ENCODE measurements around the gene KMT2C.
"Not testable (repeated sequence)": the region's sequence is repeated elsewhere in the genome, so short reads cannot be mapped to it uniquely, and the experiment has no call there.

KMT2C gene

GRCh38 chr7:152355474-152356057 is 80.2 kb downstream of the KMT2C start:
- no peak for DNase-seq (ENCODE audit: low read depth in 2 of 2)

GRCh38 chr7:152354061-152354460 is 81.7 kb downstream of the KMT2C start:
- DNase-seq (ENCODE audit: low read depth in 2 of 2) = no peak

- not testable (repeated sequence) for DNase-seq (ENCODE audit: low read depth in 2 of 2)
Observed at GRCh38 chr7:152353281-152353680, 82.5 kb downstream of the KMT2C start.

GRCh38 chr7:152351747-152352146 is 84.1 kb downstream of the KMT2C start:
- DNase-seq (ENCODE audit: low read depth in 2 of 2) = not testable (repeated sequence)

- no peak for DNase-seq (ENCODE audit: low read depth in 2 of 2)
Observed at GRCh38 chr7:152351168-152351567, 84.6 kb downstream of the KMT2C start.

- DNase-seq (ENCODE audit: low read depth in 2 of 2) = no peak
Observed at GRCh38 chr7:152347888-152348287, 87.9 kb downstream of the KMT2C start.

- no peak for DNase-seq (ENCODE audit: low read depth in 2 of 2)
Observed at GRCh38 chr7:152344253-152344652, 91.5 kb downstream of the KMT2C start.

GRCh38 chr7:152342796-152343195 is 93.0 kb downstream of the KMT2C start:
- no peak for DNase-seq (ENCODE audit: low read depth in 2 of 2)

GRCh38 chr7:152341914-152342236 is 93.9 kb downstream of the KMT2C start:
- no peak for DNase-seq (ENCODE audit: low read depth in 2 of 2)

- no peak for DNase-seq (ENCODE audit: low read depth in 2 of 2)
Observed at GRCh38 chr7:152341039-152341913, 94.5 kb downstream of the KMT2C start.

- DNase-seq (ENCODE audit: low read depth in 2 of 2) = no peak
Observed at GRCh38 chr7:152340161-152340560, 95.6 kb downstream of the KMT2C start.

GRCh38 chr7:152338561-152338960 is 97.2 kb downstream of the KMT2C start:
- no peak for DNase-seq (ENCODE audit: low read depth in 2 of 2)

- DNase-seq (ENCODE audit: low read depth in 2 of 2) = no peak
Observed at GRCh38 chr7:152336754-152337368, 98.9 kb downstream of the KMT2C start.

GRCh38 chr7:152335900-152336571 is 99.8 kb downstream of the KMT2C start:
- DNase-seq (ENCODE audit: low read depth in 2 of 2) = no peak

GRCh38 chr7:152333134-152333533 is 102.7 kb downstream of the KMT2C start:
- DNase-seq (ENCODE audit: low read depth in 2 of 2) = no peak

GRCh38 chr7:152330827-152331226 is 105.0 kb downstream of the KMT2C start:
- no peak for DNase-seq (ENCODE audit: low read depth in 2 of 2)

- no peak for DNase-seq (ENCODE audit: low read depth in 2 of 2)
Observed at GRCh38 chr7:152329469-152329868, 106.3 kb downstream of the KMT2C start.

GRCh38 chr7:152328234-152328633 is 107.6 kb downstream of the KMT2C start:
- DNase-seq (ENCODE audit: low read depth in 2 of 2) = no peak

GRCh38 chr7:152315845-152316244 is 120.0 kb downstream of the KMT2C start:
- DNase-seq (ENCODE audit: low read depth in 2 of 2) = no peak

- DNase-seq (ENCODE audit: low read depth in 2 of 2) = no peak
Observed at GRCh38 chr7:152313831-152314604, 121.8 kb downstream of the KMT2C start.

GRCh38 chr7:152313217-152313616 is 122.6 kb downstream of the KMT2C start:
- DNase-seq (ENCODE audit: low read depth in 2 of 2) = no peak

- no peak for DNase-seq (ENCODE audit: low read depth in 2 of 2)
Observed at GRCh38 chr7:152312316-152312715, 123.5 kb downstream of the KMT2C start.

Measured in stimulated activated CD4-positive, alpha-beta T cell treated with anti-CD3 and anti-CD28 coated beads, Interleukin-15, amount 100 ng/mL, for 48 hours (primary cell).